Kidney (tissue), 14 donors: ENCODE data around the gene CYP2W1. TPM values are rescaled to one million over a fixed set of nuclear protein-coding genes. Genes with fewer than 3 reads are reported as not detected.

Source experiments
- DNase-seq, 5 donors: peaks; one replicate each; pipeline ENCODE4 v3.0.0-alpha.2; 2013 to 2020
- FAIRE-seq: peaks from 2 replicates; lab custom pipeline; 2012; peaks lifted over from hg19 to GRCh38; lab: Jason Lieb, UNC
- H3K27ac ChIP-seq, 2 donors: one replicate each; pipeline ENCODE4 v1.7.0; 2013; ENCODE audit warnings: low read depth in 2 of 2, low read length in 2 of 2, inconsistent platforms in 1 of 2
- H3K27me3 ChIP-seq: one replicate; pipeline ENCODE4 v1.7.1; 2013; ENCODE audit warnings: low read length, inconsistent platforms; ENCODE audit not compliant: control insufficient read depth, insufficient read depth
- H3K36me3 ChIP-seq, 3 donors: one replicate each; pipeline versions ENCODE4 v1.7.0 to v1.7.1; 2013; ENCODE audit warnings: low read length in 3 of 3, control low read depth in 1 of 3, inconsistent platforms in 1 of 3; ENCODE audit not compliant: insufficient read depth in 3 of 3, control insufficient read depth in 2 of 3
- H3K4me1 ChIP-seq, 3 donors: one replicate each; pipeline versions ENCODE4 v1.7.0 to v1.7.1; 2013; ENCODE audit warnings: low read length in 3 of 3, inconsistent platforms in 1 of 3, low read depth in 1 of 3; ENCODE audit not compliant: control insufficient read depth in 2 of 3, insufficient read depth in 2 of 3
- H3K4me3 ChIP-seq, 3 donors: one replicate each; pipeline versions ENCODE4 v1.7.0 to v1.8.1; 2013; ENCODE audit warnings: low read length in 3 of 3, control low read depth in 1 of 3, inconsistent platforms in 1 of 3
- H3K9ac ChIP-seq, 3 donors: one replicate each; pipeline versions ENCODE4 v1.7.0 to v1.7.1; 2013; ENCODE audit warnings: low read length in 3 of 3, control low read depth in 1 of 3, inconsistent platforms in 1 of 3
- H3K9me3 ChIP-seq, 3 donors: one replicate each; pipeline versions ENCODE4 v1.7.0 to v1.7.1; 2013; ENCODE audit warnings: low read length in 3 of 3, control low read depth in 1 of 3, inconsistent platforms in 1 of 3; ENCODE audit not compliant: control insufficient read depth in 2 of 3, insufficient read depth in 1 of 3
- intact Hi-C: fragments of 100-400 bp; cut with DNase I; formaldehyde crosslinking; loops from one replicate; pipeline ENCODE4 v1.11.1; 2022
- polyA plus RNA-seq: library from polyadenylated mRNA; stranded (reverse); fragments of 350-450 nt; fragmentation: Illumina TruSeq; extraction: RNeasy Lipid Tissue Mini Kit (QIAGEN cat#74804); gene quantifications from one replicate; pipeline ENCODE4 v1.2.3, GENCODE V29; 2014; ENCODE audit warnings: low read depth, low replicate concordance; ENCODE audit not compliant: insufficient read depth
- total RNA-seq: library from RNA; stranded (reverse); fragmentation: NEBNext Ultra II Directional; extraction: Animal tissue kit (Norgen Biotek cat#: 25700); gene quantifications from one replicate; pipeline ENCODE4 v1.2.1, GENCODE V29; 2021
- TF ChIP-seq, protein P1 (sequence below): IDR thresholded peaks from 3 replicates; pipeline ENCODE4 v1.5.1; 2012; ENCODE audit warnings: mild to moderate bottlenecking, moderate library complexity, borderline replicate concordance; ENCODE audit not compliant: insufficient read depth; ENCODE audit errors: extremely low read depth
- donor health status: control.
- donor health status: control.
- donor health status: control.
- donor health status: control.
- donor health status: control.
- donor health status: DM: yes; HTN: yes; CAD: no.
- donor health status: Normal renal cell carcinoma (clear cell type).

Gene CYP2W1
- total and polyA plus RNA-seq, 2 donors from 2014 or later, result 0.13 to 0.17 TPM

DNA sequence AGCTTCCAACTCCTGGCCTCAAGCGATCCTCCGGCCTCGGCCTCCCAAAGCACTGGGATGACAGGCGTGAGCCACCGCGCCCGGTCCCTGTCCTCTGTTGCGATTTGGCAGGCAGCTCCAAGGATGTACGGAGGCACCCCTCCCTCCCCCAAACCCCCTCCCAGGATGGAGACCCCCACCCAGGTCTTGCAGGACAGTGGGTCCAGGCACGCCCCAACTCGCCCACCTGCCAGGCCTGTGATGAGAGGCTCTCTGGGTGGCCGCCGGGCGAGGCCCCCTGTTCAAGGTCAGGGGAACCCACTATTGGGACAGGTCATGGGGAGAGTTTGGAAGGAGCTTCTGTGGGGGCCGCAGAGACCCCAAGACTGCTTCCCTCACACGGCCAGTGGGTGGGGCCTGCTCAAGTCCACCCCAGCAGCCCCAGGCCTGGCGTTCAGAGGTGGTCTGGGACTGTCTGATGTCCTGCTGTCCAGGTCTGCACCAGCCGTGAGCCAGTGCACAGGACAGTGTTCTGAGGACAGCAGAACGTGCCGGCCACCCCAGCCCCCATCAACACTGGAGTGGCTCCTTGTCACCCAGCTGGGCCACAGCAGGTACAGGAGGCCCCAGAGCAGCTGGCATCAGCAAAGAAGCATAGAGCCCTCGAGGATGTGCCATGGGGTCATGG, 31.0 kb upstream of the CYP2W1 start:
- Histone ChIP-seq H3K27ac (peak overlapping the region in 1 of 2 donors; percentile 11), H3K36me3 (no peaks in the 10 kb centered on the region), H3K9me3 (no peaks in the 10 kb centered on the region), H3K9ac (no peak overlapping the region), H3K27me3 (no peaks in the 10 kb centered on the region), H3K4me1 (peaks cover 0 to 15% (median 0%) of the 10 kb centered on the region in 3 donors), H3K4me3 (no peak overlapping the region)
- TF ChIP-seq, protein P1, sequence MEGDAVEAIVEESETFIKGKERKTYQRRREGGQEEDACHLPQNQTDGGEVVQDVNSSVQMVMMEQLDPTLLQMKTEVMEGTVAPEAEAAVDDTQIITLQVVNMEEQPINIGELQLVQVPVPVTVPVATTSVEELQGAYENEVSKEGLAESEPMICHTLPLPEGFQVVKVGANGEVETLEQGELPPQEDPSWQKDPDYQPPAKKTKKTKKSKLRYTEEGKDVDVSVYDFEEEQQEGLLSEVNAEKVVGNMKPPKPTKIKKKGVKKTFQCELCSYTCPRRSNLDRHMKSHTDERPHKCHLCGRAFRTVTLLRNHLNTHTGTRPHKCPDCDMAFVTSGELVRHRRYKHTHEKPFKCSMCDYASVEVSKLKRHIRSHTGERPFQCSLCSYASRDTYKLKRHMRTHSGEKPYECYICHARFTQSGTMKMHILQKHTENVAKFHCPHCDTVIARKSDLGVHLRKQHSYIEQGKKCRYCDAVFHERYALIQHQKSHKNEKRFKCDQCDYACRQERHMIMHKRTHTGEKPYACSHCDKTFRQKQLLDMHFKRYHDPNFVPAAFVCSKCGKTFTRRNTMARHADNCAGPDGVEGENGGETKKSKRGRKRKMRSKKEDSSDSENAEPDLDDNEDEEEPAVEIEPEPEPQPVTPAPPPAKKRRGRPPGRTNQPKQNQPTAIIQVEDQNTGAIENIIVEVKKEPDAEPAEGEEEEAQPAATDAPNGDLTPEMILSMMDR, result no peak
- FAIRE-seq (no peak), DNase-seq (peak in 2 of 5 donors; percentile 47 to 64)
- intact Hi-C loops, result no loop called here

DNA sequence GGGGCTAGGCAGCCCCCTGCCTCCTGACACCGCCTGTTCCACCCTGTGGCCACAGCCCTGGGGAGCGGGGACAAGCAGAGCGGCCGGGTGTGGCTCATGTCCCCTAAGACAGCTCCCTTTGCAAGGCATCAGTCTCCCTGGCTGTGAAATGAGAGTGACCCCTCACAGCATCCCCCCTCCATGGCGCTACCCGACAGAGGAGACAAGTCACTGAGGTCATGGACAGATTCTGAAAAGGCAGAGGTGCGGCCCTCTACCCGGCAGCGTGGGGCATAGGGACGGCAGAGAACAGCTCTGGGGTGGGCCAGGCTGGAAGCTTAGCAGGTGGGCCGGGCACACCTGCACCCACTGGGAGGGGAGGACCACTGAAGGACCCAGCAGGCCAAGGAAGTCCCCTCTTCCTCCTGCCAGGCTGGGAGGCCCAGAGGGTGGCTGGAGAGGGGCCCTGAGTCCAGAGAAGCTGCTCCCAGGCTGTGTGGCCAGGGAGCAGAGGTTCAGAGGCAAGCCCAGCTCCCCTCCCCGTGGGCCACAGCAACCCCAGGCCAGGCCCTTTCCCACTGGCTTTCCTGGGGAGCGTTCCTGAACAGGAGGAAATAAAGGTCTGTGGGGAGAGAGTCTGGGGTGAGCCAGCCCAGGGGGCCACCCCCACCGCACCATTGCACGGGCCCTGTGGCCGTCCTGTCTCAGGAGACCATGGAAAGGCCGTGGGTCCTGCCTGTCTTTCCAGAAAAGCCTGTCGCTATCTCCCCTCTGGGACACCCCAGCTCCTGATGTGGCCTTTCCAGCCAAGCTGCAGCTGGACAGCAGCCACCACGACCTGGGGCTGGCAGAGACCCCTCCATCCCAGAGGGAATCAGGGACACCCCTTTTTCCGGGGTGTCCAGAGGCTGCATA, 30.2 kb upstream of the CYP2W1 start:
- TF ChIP-seq, protein P1, result no peak

DNA sequence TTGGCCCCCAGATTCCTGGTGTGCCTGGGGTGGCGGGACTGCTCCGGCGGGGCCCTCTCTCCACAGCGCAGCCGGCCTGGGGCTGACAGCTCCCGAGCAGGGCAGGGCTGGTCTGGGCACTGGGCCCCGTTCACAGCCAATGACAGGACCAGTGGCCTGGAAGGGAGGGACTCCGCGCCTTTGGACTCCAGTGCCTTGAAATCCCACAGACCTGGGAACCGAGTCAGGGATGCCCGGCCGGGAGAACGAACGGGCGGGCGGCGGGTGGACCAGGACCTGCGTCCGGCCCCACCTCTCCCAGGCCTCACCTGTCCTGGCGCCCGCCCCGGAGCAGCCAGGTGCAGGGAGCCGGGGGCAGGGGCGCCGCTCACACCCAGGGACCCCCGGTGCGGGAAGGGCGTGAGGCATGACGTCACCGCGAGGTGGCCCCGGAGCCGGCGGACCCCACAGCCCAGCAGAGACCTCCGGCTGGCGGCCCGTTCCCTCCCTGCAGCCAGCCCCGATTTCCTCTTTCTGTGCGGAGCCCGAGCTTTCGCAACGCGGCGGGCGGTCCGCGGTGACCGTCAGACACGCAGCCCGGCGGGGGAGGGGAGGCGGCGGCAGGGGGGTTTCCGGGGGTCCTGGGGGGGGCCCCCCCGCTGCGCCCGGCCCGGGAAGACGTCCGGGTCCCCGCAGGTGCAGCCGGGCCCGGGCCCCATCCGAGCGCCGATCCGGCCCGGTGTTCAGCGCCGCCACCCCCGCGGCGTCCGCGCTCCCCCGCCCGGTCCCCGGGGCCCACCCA, 29.2 kb upstream of the CYP2W1 start:
- TF ChIP-seq, protein P1, result no peak
- no peak for FAIRE-seq
- Histone ChIP-seq H3K4me3 (peak overlapping the region in 1 of 3 donors; percentile 52), H3K9me3 (no peaks in the 10 kb centered on the region), H3K4me1 (peaks cover 0 to 18% (median 0%) of the 10 kb centered on the region in 3 donors), H3K27ac (peak overlapping the region; percentile 54 to 71), H3K36me3 (no peaks in the 10 kb centered on the region), H3K9ac (peak overlapping the region in 2 of 3 donors; percentile 37 to 40), H3K27me3 (no peaks in the 10 kb centered on the region)
- intact Hi-C loops, result no loop called here
- DNase-seq, result peak; percentile 59 to 89 (median 76)

More for the DNA sequence above, 30.2 kb upstream of the CYP2W1 start:
- no peaks in the 10 kb centered on the region for H3K36me3 ChIP-seq
- no peaks in the 10 kb centered on the region for H3K27me3 ChIP-seq
- peak overlapping the region in 2 of 3 donors; percentile 37 to 40 for H3K9ac ChIP-seq
- no peaks in the 10 kb centered on the region for H3K9me3 ChIP-seq
- H3K4me1 ChIP-seq, result peaks cover 0 to 20% (median 0%) of the 10 kb centered on the region in 3 donors
- H3K27ac ChIP-seq, result peak overlapping the region; percentile 54 to 71
- DNase-seq (peak in 1 of 5 donors; percentile 64), FAIRE-seq (no peak)
- intact Hi-C loops, result no loop called here
- H3K4me3 ChIP-seq, result peak overlapping the region in 1 of 3 donors; percentile 52
